Spleen (tissue), 7 donors: Measurements from ENCODE around the gene TMEM126B.

Experiments
- CTCF ChIP-seq, 11 experiments: fragments of 200-600 bp in 7 of 11; fragments of 450-650 bp in 4 of 11; sonication (generic) in 4 of 11; IDR thresholded peaks in 8 of 11; conservative IDR thresholded peaks in 3 of 11; 1 replicate in 7 of 11; 2 replicates in 4 of 11; pipeline versions ENCODE4 v1.4.0 to v1.8.0; 2016 to 2021; ENCODE audit warnings: antibody characterized with exemption in 11 of 11, inconsistent platforms in 4 of 11, mild to moderate bottlenecking in 1 of 11
- POLR2A ChIP-seq, 3 donors: fragments of 450-650 bp; IDR thresholded peaks; one replicate each; pipeline ENCODE4 v1.5.1; 2017; ENCODE audit warnings: antibody characterized with exemption in 3 of 3, mild to moderate bottlenecking in 1 of 3
- donor health status: DM: no; HTN: no; CAD: no; lungs with moderate emphysema.
- donor health status: DM: no; HTN: no; CAD: no.
- donor health status: DM: no; HTN: no; CAD: no.

GRCh38 chr11:85663753-85664614, 35.6 kb downstream of the TMEM126B start:
- TF ChIP-seq CTCF (IDR thresholded peaks at IDR 0.05 in 8 of 11, conservative IDR thresholded peaks at IDR 0.05 in 3 of 11) = peak in 10 of 11 experiments; percentile 53 to 87 (median 68)
- peak in 1 of 3 donors; percentile 5 for TF ChIP-seq POLR2A (IDR thresholded peaks at IDR 0.05)
